ENCODE results near the gene C1QL1.

Gene C1QL1

GRCh38 chr17:44968225-44969143 is at the start of gene C1QL1:
Gene C1QL1, minus strand, starts transcription at chr17:44968303. Its CDS starts 255 bp downstream, at chr17:44968048.
- DNase-seq (ENCODE audit: low read depth in 2 of 2) = peak; percentile 64 to 83

- no peak for DNase-seq (ENCODE audit: low read depth in 2 of 2)
Observed at GRCh38 chr17:45016823-45017222, 48.7 kb upstream of the C1QL1 start.

GRCh38 chr17:45016237-45016636 is 48.1 kb upstream of the C1QL1 start:
- no peak for DNase-seq (ENCODE audit: low read depth in 2 of 2)

- no peak for DNase-seq (ENCODE audit: low read depth in 2 of 2)
Observed at GRCh38 chr17:45013021-45013997, 45.2 kb upstream of the C1QL1 start.

DNA sequence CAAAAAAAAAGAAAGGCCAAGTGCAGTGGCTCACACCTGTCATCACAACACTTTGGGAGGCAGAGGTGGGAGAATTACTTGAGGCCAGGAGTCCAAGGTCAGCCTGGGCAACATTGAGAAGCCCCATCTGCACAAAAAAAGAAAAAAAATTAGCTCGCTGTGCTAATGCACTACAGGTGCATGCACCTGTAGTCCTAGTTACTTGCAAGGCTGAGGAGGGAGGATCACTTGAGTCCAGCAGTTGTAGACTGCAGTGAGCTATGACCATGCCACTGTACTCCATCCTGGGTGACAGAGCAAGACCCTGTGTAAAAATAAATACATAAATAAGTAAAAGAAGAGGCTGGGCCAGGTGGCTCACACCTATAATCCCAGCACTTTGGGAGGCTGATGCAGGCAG is 43.7 kb upstream of the C1QL1 start:
- DNase-seq (ENCODE audit: low read depth in 2 of 2) = no peak

DNA sequence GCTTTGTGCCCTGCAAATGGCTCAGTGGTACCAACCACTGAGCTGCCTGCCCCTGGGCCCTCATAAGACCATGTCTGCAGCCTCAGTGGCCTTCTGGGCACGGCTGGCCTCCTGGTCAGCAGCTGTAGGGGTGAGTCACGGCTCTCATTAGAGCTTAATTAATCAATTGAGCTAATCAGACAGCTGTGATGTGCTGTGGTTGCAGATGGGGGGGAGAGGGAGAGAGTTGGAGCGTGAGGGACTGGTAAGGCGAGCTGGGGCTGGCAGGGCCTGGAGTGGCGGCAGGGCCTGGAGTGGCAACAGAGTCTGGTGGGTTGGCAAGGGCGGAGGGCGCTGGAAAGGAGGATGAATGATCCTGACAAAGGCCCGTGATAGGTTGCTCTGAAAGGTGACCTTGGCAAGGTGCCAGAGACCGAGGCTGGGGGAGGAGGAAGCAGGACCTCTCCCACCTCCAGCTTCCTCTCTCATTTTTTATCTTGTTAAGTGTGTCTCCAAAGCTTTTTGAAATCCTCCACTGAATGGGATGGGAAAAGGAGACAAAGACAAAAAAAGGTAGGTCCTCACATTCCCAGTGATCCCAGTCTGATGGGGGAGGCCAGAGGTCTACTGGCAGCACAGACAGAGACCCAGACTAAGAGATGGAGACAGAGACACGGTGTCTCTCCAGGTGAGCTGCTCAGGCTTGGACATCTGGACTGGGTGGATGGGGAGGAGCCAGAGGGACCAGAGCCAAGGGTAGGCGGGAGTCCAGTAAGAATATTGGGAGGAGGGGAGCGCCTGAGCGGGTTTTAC is 41.8 kb upstream of the C1QL1 start:
- no peak for DNase-seq (ENCODE audit: low read depth in 2 of 2)

GRCh38 chr17:45008216-45008615 is 40.1 kb upstream of the C1QL1 start:
- DNase-seq (ENCODE audit: low read depth in 2 of 2) = no peak

GRCh38 chr17:45006927-45007461 is 38.9 kb upstream of the C1QL1 start:
- no peak for DNase-seq (ENCODE audit: low read depth in 2 of 2)

GRCh38 chr17:45005700-45006099 is 37.6 kb upstream of the C1QL1 start:
- no peak for DNase-seq (ENCODE audit: low read depth in 2 of 2)

DNA sequence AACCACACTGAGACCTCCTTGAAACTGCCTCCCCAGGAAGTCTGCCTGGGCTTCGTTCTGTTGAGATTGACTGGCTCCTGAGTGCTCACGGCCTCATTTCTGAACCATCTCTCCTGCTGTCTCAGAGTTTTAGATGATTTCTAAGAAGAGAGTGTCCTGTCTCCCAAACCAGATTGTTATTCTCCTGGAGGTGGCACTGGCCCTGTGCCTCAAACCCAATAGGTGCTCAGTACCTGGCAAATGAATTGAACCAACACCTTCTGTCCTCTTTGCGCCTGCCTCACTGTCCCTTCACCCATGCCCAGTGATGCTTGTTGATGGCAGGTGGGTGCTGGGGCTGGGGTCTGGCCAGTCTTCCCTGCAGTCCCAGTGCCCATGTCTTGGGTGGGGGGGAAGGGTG is 36.3 kb upstream of the C1QL1 start:
- no peak for DNase-seq (ENCODE audit: low read depth in 2 of 2)

DNA sequence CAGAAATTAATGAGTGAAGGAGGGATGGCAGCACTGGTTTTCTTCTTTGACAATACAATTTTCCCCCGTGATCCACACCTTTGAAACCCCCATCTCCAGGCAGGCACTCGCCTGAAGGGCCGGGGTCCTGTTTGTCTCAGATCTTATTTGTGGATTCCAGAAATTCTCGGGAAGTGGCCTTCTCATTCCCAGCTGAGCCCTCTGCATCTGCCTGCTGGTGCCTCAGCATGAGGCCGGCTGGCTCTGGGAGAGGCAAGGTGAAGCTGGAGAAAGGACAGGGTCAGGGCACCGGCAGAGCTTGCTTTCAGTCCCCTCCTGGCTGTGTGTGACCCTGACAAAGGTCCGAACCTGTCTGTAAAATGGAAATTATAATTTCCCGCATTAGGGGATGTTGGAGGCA is 35.8 kb upstream of the C1QL1 start:
- DNase-seq (ENCODE audit: low read depth in 2 of 2) = no peak

DNA sequence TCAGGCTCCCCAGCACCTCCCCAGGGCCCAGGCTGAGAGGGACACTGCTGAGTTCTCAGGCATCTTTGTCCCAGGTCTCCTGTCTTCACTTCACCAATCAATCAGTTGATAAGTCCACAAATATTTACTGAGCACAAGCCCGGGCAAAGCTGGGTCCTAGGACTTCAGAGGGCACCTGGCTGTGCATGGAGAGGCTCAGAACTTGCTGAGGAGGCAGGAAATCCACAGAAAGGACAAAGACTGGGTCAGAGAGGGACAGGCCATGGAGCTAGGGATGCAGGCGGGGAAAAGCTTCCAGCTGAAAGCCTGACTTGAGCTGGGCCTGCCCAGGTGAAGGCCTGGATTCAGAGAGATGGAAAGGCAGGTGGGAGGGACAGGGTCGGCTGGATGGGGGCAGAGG is 33.2 kb upstream of the C1QL1 start:
- no peak for DNase-seq (ENCODE audit: low read depth in 2 of 2)

- no peak for DNase-seq (ENCODE audit: low read depth in 2 of 2)
Observed at GRCh38 chr17:44999433-44999832, 31.3 kb upstream of the C1QL1 start.

GRCh38 chr17:44998646-44999045 is 30.5 kb upstream of the C1QL1 start:
- no peak for DNase-seq (ENCODE audit: low read depth in 2 of 2)

DNA sequence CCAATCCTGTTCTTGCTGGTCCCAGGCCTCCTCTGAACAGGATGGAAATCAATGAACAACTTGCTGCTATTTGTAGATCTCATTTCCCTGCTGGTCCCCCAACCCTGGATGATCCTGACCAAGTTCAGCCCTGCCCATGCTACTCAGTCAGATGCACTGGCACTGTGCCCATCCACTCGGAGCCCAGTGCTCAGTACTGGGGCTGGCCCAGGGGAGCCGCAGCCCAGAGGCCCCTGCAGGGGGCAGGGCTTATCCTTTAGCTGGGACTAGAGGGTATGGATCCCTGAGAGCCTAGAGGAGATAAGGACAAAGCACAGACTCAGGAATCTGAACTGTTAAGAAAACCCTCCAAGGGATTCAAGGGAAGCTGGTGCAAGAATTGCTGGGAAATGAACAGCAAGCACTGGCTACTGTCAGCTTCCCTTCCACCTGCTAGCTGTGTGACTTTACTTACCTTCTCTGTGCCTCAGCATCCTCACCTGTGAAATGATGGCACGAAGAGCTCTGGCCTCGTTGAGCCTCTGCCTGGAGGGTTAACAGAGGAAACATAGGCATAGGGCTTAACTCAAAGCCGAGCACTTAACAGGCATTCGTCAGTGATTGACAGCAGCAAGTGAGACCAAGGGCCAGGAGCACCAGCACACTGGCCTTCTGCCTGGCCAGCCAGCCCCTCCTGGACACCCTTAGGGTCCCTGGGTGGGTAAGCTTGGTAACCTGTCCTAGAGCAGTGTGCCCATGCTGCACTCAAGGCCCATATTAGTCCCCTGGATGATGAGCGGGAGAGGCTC is 29.8 kb upstream of the C1QL1 start:
- no peak for DNase-seq (ENCODE audit: low read depth in 2 of 2)

- DNase-seq (ENCODE audit: low read depth in 2 of 2) = no peak
Observed at GRCh38 chr17:44996304-44996703, 28.2 kb upstream of the C1QL1 start.

DNA sequence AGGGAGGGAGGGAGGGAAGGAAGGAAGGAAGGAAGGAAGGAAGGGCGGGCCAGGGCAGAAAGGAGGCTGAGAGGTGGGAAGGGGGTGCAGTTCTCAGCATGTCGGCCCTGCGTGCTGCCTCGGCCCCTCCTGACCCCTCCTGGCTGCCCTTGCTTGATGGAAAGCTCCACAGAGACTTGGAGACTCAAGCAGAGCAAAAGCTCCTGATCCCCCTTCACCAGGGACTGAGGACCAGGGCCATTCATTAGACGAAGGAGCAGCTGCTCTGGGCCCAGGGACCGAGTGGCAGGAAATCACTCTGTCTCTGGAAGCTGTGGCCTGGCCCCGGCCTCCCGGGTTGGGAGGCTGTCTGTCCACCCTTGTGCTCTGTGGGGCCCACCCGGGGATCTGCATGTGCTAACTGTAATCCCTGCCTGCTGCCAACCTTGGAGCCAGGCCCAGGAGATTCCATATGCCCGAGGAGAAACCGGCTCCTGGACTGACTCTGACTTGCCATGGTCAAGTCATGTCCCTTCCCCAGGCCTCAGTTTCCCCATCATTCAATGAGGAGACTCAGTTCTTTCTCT is 27.4 kb upstream of the C1QL1 start:
- DNase-seq (ENCODE audit: low read depth in 2 of 2) = no peak

GRCh38 chr17:44992242-44992939 is 24.3 kb upstream of the C1QL1 start:
- DNase-seq (ENCODE audit: low read depth in 2 of 2) = no peak

- DNase-seq (ENCODE audit: low read depth in 2 of 2) = no peak
Observed at GRCh38 chr17:44990994-44991393, 22.9 kb upstream of the C1QL1 start.

Measured in stimulated activated CD8-positive, alpha-beta memory T cell treated with anti-CD3 and anti-CD28 coated beads, Interleukin-7, amount 100 ng/mL, for 4 hours (primary cell).